HG02981 (cell line): ENCODE results near the gene PAK2.
"Not testable (repeated sequence)": the region's sequence is repeated elsewhere in the genome, so short reads cannot be mapped to it uniquely, and the experiment has no call there.

ENCODE experiments used
- ATAC-seq: cut with Tn5 transposase; IDR thresholded peaks from one replicate; pipeline ENCODE4 v1.9.1; 2021; ENCODE audit warnings: mild to moderate bottlenecking, moderate library complexity; ENCODE audit not compliant: unreplicated experiment

Gene PAK2

DNA sequence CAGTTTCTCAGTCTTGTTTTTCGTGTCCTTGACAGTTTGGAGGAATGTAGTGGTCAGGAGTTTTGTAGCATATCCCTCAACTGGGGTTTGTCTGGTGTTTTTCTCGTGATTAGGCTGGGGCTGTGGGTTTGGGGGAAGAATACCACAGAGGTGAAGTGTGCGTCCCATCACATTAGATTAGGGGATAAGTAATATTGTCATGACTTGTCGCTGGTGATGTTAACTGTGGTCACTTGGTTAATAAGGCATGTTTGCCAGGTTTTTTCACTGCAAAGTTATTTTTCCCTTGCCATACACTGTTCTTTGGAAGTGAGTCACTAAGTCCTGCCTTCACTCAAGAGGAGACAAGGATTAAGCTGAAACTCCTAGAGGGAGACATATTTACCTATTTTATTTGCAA, 39.1 kb downstream of the PAK2 start:
- no peak for ATAC-seq

DNA sequence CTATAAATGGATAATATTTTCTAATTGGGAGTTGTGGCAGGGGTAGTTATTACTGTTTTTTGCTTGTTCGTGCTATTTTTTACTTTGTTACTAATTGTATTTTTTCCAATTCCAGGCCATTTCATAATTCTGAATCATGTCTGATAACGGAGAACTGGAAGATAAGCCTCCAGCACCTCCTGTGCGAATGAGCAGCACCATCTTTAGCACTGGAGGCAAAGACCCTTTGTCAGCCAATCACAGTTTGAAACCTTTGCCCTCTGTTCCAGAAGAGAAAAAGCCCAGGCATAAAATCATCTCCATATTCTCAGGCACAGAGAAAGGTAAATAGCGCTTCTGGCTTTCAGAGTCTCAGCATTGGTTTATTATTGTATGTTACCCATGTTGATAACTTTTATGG, 42.9 kb downstream of the PAK2 start:
- ATAC-seq: no peak

DNA sequence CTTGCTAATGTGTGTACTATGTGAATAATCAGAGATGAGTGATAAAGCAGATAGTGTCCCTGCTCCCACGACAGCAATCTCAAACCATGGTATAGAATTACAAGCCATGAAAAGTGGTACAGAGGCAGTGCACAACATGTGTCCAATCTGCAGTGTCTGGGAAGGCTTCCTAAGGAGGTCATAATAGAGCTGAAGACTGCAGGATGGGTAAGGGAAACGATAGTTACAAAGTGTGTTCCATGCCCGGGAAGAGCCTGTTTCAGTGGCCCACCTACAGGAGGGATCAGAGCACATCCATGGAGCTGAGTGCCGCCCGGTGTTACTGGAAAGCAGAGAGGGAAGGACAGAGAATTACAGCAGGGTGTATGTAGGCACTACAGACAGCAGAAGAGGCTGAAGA, 48.9 kb downstream of the PAK2 start:
- no peak for ATAC-seq

DNA sequence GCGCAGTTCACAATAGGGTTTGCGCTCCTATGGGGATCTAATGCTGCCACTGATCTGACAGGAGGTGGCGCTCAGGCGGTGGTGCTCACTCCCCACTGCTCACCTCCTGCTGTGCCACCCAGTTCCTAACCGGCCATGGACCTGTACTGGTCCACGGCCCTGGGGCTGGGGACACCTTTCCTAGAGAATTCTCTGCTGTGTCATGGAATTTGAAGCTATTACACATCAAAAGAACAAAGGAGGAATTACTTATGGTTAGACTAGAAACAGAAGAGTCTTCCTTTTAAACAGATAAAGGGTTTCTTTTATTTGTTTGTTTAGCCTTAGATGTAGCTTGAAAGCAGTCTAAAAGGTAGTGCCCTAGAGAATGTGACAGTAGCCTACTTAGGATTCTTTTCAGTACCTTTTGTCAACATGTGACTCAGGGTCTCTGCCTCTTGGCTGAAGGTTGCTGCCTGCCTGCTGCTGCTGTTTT, 50.3 kb downstream of the PAK2 start:
- ATAC-seq: no peak

DNA sequence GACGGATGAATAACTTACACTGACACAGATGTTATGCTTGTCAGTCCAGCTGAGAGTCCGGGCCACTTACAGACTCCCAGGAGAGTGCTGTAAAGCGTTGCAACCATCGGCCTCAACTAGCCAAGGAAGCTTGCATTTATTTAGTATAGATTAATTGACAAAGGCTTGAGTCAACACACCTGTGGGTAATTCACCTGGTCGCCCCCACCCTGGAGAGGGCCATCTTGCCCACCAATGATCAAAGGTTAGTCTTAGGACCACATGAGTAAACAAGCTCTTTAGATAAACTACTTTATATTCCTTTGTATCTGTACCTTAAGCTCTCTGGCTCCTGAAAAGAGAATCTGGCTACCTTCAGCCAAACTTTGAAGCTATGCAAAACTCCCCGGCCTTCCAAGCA, 51.0 kb downstream of the PAK2 start:
- no peak for ATAC-seq

- ATAC-seq: no peak
Observed at GRCh38 chr3:196792771-196793170, 53.1 kb downstream of the PAK2 start.

DNA sequence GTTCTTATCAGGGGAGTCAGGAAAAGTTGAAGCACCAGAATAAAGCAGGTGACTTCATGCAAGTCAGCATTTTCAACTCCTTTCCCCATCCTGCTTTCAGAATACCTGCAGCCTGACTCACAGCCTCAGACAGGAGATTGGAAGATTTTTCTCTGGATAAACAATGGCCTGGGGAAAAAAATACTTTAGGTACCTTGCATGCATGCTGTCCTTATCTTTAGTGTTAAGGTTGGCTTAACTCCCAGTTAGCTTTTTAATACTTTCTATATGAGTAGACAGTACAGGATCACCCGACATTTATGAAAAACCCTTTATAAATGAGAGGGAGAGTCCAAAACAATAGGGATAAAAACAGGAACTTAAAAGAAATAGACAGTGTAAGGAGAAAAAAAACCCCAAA, 53.6 kb downstream of the PAK2 start:
- no peak for ATAC-seq

GRCh38 chr3:196794467-196794866, 54.8 kb downstream of the PAK2 start:
- no peak for ATAC-seq

- no peak for ATAC-seq
Observed at GRCh38 chr3:196796317-196796716, 56.7 kb downstream of the PAK2 start.

DNA sequence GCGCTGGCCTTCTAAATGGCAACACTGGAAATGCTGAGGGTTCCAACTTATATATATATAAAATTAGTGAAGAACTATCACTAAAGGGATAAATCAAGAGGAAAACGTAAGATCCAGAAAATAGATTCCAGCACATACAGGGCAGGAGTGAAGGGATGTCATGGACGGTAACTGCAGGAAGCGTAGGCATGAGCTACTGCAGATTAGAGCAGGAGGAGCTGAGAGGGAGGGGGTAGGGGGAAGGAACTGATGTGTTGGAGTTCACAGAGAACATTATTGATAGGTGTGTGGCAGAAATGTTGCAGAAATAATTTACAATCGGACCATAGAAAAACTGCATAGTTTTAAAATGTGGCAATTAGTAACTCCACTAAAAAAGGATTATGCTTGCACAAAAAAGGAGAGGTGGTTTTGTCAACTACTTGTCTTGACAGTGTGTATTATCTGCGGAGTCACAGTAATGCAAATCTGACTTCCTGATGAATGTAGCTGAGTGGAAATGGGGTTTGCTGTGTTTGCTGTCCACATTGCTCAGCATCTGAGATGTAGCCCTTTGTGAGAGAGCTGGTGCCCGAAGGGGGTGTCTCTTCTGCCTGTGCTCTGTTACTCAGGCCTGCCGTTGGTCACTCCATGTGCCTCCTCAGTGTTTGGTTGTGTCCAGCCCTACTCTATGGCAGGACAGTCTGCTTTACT, 61.2 kb downstream of the PAK2 start:
- no peak for ATAC-seq

GRCh38 chr3:196803891-196804468, 64.3 kb downstream of the PAK2 start:
- no peak for ATAC-seq

GRCh38 chr3:196804773-196805172, 65.1 kb downstream of the PAK2 start:
- ATAC-seq: no peak

- ATAC-seq: no peak
Observed at GRCh38 chr3:196810963-196811581, 71.4 kb downstream of the PAK2 start.

- no peak for ATAC-seq
Observed at GRCh38 chr3:196812853-196813252, 73.2 kb downstream of the PAK2 start.

GRCh38 chr3:196813903-196814302, 74.2 kb downstream of the PAK2 start:
- ATAC-seq: no peak

GRCh38 chr3:196821806-196822355, 82.2 kb downstream of the PAK2 start:
- no peak for ATAC-seq

- ATAC-seq: not testable (repeated sequence)
Observed at GRCh38 chr3:196829651-196830050, 90.0 kb downstream of the PAK2 start.

DNA sequence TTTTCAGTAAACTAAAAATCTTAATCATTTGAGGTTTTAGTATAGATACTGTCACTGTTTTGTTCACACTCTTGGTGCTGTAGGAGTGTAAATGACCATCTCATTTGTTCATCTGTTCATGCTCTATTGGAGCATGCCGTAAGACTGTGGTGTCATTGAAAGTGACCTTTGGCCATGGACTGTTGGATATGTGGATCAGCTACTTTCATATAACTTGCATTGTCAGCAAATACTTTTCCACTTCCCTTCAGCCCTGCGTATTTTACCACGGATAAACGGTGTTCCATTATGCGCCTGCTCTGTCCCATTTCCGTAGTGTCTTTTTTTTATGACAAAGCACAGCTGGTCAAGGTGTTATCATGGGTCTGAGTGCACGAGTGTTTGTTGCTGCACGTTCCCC, 95.4 kb downstream of the PAK2 start:
- no peak for ATAC-seq

DNA sequence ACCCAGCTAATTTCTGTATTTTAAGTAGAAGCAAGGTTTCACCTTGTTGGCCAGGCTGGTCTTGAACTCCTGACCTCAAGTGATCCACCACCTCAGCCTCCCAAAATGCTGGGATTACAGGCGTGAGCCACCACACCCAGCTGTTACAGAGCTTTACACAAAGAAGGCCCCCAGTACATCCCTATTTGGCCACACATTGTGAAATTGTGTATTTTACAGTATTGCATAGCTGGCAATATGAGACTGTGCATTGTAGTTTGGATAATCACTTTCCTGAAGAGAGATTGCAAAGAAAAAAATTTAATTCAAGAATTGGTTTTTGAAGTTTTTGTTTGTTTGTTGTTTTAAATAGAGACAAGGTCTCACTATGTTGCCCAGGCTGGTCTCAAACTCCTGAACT, 97.0 kb downstream of the PAK2 start:
- not testable (repeated sequence) for ATAC-seq

DNA sequence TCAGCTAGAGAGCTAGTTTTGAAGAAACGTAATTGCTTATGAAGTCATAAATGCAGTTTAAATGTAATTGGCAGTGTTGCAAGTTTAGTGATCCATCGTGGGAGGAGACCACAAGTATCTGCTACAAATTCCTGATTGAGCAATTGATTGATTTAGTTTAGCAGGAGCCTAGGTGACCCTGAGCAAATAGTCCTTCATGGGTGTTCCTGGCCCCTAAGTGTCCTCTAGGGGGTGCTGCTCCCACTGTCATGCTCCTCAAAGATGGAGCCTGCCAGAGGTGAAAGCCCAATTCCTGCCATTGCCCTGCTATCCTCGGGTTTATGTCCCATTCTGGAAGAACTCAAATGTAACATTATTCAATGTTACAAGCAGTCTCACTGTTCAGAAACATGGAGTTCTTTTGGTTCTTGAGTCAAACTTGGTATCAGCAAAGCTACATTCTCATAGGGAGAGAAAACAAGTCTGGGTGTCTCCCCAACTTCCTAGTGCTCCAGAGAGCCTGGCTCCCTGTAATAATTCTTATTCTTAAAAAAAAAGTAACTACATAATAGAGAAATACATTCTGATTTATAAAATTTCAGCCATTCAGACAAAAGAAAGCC, 98.3 kb downstream of the PAK2 start:
- ATAC-seq: peak; percentile 65

GRCh38 chr3:196839351-196839750, 99.7 kb downstream of the PAK2 start:
- not testable (repeated sequence) for ATAC-seq
